ENCODE results near the gene NKX1-1.

GRCh38 chr4:1378559-1379231 lies 27.5 kb downstream of the NKX1-1 start:
- TF ChIP-seq CTCF (conservative IDR thresholded peaks at IDR 0.05 in 1 of 2, IDR thresholded peaks at IDR 0.05 in 1 of 2; ENCODE audit: extremely low read depth in 1 of 2, insufficient read depth in 1 of 2, low read depth in 1 of 2, low read length in 2 of 2) (no peak), EZH2 (IDR thresholded peaks at IDR 0.05; ENCODE audit: borderline replicate concordance, low read length) (no peak)
